GM10847 (cell line): Measurements from ENCODE around the gene FAM13A.

Experiments used
- POLR2A ChIP-seq: IDR thresholded peaks from 2 replicates; pipeline ENCODE4 v1.6.1; 2011; ENCODE audit not compliant: insufficient read length; ENCODE audit errors: extremely low read depth

The FAM13A gene

GRCh38 chr4:88802585-88803286, 254.2 kb downstream of the FAM13A start:
- no peak for TF ChIP-seq POLR2A

GRCh38 chr4:88802138-88802537, 254.8 kb downstream of the FAM13A start:
- no peak for TF ChIP-seq POLR2A

GRCh38 chr4:88799900-88800299, 257.1 kb downstream of the FAM13A start:
- no peak for TF ChIP-seq POLR2A

GRCh38 chr4:88797725-88798124, 259.3 kb downstream of the FAM13A start:
- TF ChIP-seq POLR2A, result no peak

- no peak for TF ChIP-seq POLR2A
Observed at GRCh38 chr4:88796545-88796944, 260.4 kb downstream of the FAM13A start.

GRCh38 chr4:88794952-88795351, 262.0 kb downstream of the FAM13A start:
- no peak for TF ChIP-seq POLR2A

- no peak for TF ChIP-seq POLR2A
Observed at GRCh38 chr4:88794087-88794690, 262.8 kb downstream of the FAM13A start.

- no peak for TF ChIP-seq POLR2A
Observed at GRCh38 chr4:88793475-88793874, 263.5 kb downstream of the FAM13A start.

- no peak for TF ChIP-seq POLR2A
Observed at GRCh38 chr4:88792821-88793220, 264.2 kb downstream of the FAM13A start.

GRCh38 chr4:88792268-88792781, 264.7 kb downstream of the FAM13A start:
- no peak for TF ChIP-seq POLR2A

GRCh38 chr4:88791274-88791673, 265.7 kb downstream of the FAM13A start:
- TF ChIP-seq POLR2A, result no peak

- TF ChIP-seq POLR2A, result no peak
Observed at GRCh38 chr4:88788895-88789294, 268.1 kb downstream of the FAM13A start.

GRCh38 chr4:88788424-88788823, 268.6 kb downstream of the FAM13A start:
- TF ChIP-seq POLR2A, result no peak

GRCh38 chr4:88786011-88786410, 271.0 kb downstream of the FAM13A start:
- TF ChIP-seq POLR2A, result no peak

GRCh38 chr4:88780389-88780788, 276.6 kb downstream of the FAM13A start:
- no peak for TF ChIP-seq POLR2A

- no peak for TF ChIP-seq POLR2A
Observed at GRCh38 chr4:88779431-88779830, 277.6 kb downstream of the FAM13A start.

- no peak for TF ChIP-seq POLR2A
Observed at GRCh38 chr4:88775529-88775928, 281.5 kb downstream of the FAM13A start.
